ENCODE results near the gene KASH5. TPM values are rescaled to one million over a fixed set of nuclear protein-coding genes. Genes with fewer than 3 reads are reported as not detected.

Gene KASH5, protein sequence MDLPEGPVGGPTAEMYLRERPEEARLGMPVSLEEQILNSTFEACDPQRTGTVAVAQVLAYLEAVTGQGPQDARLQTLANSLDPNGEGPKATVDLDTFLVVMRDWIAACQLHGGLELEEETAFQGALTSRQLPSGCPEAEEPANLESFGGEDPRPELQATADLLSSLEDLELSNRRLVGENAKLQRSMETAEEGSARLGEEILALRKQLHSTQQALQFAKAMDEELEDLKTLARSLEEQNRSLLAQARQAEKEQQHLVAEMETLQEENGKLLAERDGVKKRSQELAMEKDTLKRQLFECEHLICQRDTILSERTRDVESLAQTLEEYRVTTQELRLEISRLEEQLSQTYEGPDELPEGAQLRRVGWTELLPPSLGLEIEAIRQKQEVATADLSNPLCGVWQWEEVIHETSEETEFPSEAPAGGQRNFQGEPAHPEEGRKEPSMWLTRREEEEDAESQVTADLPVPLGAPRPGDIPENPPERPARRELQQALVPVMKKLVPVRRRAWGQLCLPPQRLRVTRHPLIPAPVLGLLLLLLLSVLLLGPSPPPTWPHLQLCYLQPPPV
- not detected for polyA plus RNA-seq (ENCODE audit: insufficient read length)

DNA sequence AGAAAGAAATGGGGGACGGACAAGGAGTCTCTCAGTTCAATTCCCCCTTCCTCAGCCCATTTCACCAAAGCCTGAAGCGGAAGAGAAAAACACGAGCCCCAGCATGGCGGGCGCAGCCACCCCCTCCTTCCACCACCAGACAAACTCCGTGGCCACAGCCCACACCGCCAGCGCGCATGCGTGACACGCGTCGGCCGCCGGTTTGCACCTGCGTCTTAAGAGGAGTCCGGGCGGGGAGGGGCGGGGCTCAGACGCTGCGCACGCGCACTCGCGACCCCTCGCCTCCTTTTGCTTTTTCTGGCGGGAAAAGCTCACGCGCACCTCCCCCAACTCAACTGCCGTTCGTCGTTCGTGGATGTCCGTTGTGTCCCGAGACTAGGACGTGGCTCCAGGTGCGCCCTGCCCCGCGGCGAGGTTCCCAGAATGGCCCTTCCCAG lies at the start of gene KASH5:
TSS of gene KASH5 (plus strand) at position 314 of the 437 bp plus-strand sequence. CDS start 2,635 bp downstream, outside the sequence.
- peak; percentile 11 for DNase-seq (ENCODE audit: low read depth)

- no peak for DNase-seq (ENCODE audit: low read depth)
These were observed 49.3 kb upstream of the KASH5 start for GRCh38 chr19:49338691-49339300.

GRCh38 chr19:49339301-49340068 lies 48.6 kb upstream of the KASH5 start:
- no peak for DNase-seq (ENCODE audit: low read depth)

DNA sequence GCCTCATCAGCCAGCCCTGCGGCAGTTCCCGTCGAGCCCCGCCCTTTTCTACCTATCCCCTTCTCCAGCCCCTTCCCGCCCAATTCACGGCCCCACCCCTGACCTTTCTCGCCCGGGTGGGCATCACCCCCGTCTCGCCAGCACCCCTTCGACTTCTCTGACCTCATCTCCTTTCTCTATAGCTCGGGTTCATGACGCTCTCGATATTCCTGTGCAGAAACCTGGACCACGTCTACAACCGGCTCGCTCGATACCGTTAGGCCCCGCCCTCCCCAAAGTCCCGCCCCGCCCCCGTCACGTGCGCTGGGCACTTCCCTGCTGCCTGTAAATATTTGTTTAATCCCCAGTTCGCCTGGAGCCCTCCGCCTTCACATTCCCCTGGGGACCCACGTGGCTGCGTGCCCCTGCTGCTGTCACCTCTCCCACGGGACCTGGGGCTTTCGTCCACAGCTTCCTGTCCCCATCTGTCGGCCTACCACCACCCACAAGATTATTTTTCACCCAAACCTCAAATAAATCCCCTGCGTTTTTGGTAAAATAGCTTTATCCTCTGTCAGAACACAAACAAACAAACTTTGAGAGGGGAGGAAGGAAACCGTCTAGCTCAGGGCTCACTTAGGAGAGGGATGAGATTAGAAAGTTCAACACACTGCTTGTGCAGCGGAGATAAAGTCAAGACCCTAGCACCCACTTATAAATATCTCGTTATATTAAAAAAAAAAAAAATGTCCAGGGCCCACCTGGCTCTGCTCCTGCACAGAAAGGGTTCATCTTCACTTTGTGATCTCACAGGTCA lies 47.8 kb upstream of the KASH5 start:
- DNase-seq (ENCODE audit: low read depth) = no peak

DNA sequence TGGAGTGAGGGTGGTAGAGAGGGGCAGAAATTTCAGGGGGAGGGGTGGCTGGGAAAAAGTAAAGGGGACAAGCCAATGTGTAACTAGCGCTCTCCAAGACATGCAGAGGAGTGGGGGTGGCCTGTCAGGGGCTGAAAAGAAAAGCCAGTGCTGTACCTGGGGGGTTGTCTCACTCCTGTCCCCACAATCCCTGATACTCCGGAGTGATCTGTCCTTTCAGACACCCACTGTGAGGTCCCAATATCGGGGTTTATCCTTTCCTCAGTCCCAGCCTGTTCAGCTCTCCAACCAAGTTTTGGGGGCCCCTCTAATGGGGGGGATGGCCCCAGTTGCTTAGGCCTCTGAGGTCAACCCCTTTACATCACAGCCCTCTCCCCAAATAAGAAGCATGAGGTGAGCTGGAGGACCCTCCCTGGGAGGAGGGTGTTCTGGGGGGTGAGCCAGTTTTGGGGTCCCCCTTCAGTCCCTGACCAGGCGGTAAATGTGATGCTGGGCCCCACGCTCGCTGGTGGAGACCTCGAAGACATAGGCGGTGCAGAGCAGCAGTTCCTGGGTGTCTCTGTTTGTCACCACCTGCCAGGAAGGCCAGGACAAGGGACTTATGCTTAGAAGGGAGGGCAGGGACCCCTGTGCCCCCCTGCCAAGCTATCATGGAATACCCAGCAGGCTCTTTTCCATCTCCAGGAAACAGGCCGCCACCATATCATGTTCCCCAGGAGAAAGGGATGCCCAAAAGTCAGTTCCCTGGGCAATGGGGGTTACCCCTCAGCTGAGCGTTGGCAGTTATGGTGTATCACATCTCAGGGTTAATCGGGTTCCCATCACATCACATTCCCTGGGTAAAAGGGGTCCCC lies 47.0 kb upstream of the KASH5 start:
- no peak for DNase-seq (ENCODE audit: low read depth)

- no peak for DNase-seq (ENCODE audit: low read depth)
These were observed 45.7 kb upstream of the KASH5 start for GRCh38 chr19:49342291-49342721.

DNA sequence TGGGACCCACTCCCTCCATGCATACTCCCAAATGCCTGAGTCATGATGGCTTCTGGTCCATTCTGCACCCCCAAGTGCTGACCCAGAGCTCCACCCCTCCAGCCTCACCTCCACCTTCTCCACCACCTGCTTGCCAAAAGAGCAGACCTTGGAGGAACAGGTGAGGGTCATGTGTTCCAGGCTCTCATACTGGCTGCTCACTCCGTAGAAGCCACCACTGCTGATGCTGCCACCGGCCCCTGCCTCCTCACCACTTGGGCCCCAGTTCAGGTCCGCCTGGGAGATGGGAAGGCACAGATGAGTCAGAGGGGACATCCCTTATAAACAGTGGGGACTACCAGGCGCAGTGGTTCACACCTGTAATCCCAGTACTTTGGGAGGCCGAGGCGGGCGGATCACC lies 44.9 kb upstream of the KASH5 start:
- no peak for DNase-seq (ENCODE audit: low read depth)

GRCh38 chr19:49344505-49345423 lies 43.3 kb upstream of the KASH5 start:
- DNase-seq (ENCODE audit: low read depth) = no peak

- no peak for DNase-seq (ENCODE audit: low read depth)
These were observed 40.9 kb upstream of the KASH5 start for GRCh38 chr19:49347191-49347590.

DNA sequence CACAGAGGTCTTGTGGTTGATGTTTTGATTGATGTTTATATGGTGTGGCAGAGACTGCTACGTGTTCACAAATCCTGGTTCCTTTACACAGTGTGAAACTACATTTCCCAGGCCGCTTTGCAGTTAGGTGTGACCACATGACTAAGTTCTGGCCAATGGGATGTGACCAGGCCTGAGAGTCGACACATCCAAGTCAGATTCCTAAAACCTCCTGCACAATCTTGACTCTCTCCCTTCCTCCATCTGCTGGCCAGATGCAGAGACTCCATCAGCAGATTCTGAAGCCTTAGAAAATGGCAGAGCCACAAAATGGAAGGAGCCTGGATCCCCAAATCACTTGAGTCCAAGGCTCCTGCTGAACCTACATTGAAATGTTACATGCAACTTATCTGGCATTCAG lies 40.2 kb upstream of the KASH5 start:
- no peak for DNase-seq (ENCODE audit: low read depth)

GRCh38 chr19:49348305-49349189 lies 39.5 kb upstream of the KASH5 start:
- no peak for DNase-seq (ENCODE audit: low read depth)

DNA sequence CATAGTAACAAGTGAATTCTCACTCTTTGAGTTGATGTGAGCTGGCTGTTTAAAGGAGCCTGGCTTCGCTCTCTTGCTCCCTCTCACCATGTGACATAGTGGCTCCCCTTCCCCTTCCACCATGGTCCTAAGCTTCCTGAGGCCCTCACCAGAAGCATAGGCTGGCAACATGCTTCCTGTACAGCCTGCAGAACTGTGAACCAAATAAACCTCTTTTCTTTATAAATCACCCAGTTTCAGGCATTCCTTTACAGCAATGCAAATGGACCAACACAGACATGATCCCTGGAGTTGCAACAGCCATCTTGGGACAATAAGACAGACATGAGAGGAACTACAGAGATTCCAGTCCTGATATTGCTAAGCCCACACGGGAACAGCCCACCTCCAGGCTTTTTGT lies 38.5 kb upstream of the KASH5 start:
- DNase-seq (ENCODE audit: low read depth) = no peak

GRCh38 chr19:49355909-49356353 lies 32.1 kb upstream of the KASH5 start:
- DNase-seq (ENCODE audit: low read depth) = no peak

- no peak for DNase-seq (ENCODE audit: low read depth)
These were observed 31.7 kb upstream of the KASH5 start for GRCh38 chr19:49356382-49356781.

DNA sequence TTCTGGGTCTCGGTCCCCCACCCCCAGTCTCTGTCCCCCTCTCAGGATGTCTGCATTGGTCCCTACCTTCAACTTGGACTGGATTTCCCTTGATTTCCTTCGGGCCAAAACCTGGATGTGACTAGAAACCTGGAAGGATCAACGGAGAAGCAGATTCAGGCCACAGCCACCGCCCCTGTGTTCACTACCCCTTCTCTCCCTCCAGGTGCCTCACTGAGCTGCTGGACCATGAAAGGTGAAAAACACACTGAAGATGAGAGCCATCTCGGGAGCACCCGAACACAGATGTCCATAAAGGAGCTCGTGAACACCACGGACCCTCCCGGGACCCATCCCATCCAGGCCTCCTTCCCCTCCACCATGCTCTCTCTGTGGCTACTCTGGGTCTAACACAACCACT lies 30.9 kb upstream of the KASH5 start:
- no peak for DNase-seq (ENCODE audit: low read depth)

- DNase-seq (ENCODE audit: low read depth) = no peak
These were observed 27.9 kb upstream of the KASH5 start for GRCh38 chr19:49359851-49360820.

All from forelimb muscle (tissue), 1 donor.